HEK293 (cell line): ENCODE measurements around the gene PHACTR3.

Source experiments
- MYNN ChIP-seq: fragments of 450-650 bp; formaldehyde crosslinking; IDR thresholded peaks from 2 replicates; pipeline ENCODE4 v1.5.1; 2016; ENCODE audit warnings: missing biosample characterization, missing genetic modification characterization, borderline replicate concordance
- ZNF132 ChIP-seq: fragments of 450-650 bp; formaldehyde crosslinking; IDR thresholded peaks from 2 replicates; pipeline ENCODE4 v1.5.1; 2017; ENCODE audit warnings: missing biosample characterization, missing genetic modification characterization, borderline replicate concordance
- ZNF146 ChIP-seq: fragments of 450-650 bp; formaldehyde crosslinking; IDR thresholded peaks from 2 replicates; pipeline ENCODE4 v1.5.1; 2016; ENCODE audit warnings: missing biosample characterization, missing genetic modification characterization
- ZNF23 ChIP-seq: fragments of 450-650 bp; formaldehyde crosslinking; IDR thresholded peaks from 2 replicates; pipeline ENCODE4 v1.5.1; 2016; ENCODE audit warnings: missing biosample characterization, missing genetic modification characterization, borderline replicate concordance
- ZNF558 ChIP-seq: fragments of 450-650 bp; formaldehyde crosslinking; IDR thresholded peaks from 2 replicates; pipeline ENCODE4 v1.5.1; 2016; ENCODE audit warnings: missing biosample characterization, missing genetic modification characterization
- ZNF660 ChIP-seq: fragments of 450-650 bp; IDR thresholded peaks from 2 replicates; pipeline ENCODE4 v1.5.1; 2018; ENCODE audit warnings: missing biosample characterization, mild to moderate bottlenecking, missing genetic modification characterization
- TF ChIP-seq, protein P1 (sequence below): fragments of 450-650 bp; formaldehyde crosslinking; IDR thresholded peaks from 2 replicates; pipeline ENCODE4 v1.5.1; 2016; ENCODE audit warnings: missing biosample characterization, missing genetic modification characterization
- TF ChIP-seq, protein P2 (sequence below): fragments of 450-650 bp; formaldehyde crosslinking; IDR thresholded peaks from 2 replicates; pipeline ENCODE4 v1.5.1; 2016; ENCODE audit warnings: missing biosample characterization, missing genetic modification characterization

DNA sequence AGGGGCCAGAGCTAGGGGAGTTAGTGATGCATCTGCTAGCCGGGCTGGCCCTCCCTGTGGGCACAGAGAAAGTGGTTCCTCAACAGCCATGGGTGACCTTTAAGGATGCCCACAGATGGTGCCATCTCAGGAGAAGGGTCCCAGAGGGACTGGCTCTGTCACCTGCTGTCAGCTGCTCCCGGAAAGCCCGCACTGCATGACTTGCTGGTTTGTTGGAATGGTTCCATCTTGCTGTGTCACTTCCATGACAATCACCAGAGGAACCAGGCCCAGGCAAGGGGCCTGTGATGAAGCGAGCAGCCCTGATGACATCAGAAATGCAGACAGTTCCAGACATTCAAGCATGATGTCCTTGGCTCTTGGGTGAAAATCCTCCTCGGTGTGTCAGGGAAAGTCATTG lies 125.2 kb downstream of the PHACTR3 start:
- TF ChIP-seq, protein P1, sequence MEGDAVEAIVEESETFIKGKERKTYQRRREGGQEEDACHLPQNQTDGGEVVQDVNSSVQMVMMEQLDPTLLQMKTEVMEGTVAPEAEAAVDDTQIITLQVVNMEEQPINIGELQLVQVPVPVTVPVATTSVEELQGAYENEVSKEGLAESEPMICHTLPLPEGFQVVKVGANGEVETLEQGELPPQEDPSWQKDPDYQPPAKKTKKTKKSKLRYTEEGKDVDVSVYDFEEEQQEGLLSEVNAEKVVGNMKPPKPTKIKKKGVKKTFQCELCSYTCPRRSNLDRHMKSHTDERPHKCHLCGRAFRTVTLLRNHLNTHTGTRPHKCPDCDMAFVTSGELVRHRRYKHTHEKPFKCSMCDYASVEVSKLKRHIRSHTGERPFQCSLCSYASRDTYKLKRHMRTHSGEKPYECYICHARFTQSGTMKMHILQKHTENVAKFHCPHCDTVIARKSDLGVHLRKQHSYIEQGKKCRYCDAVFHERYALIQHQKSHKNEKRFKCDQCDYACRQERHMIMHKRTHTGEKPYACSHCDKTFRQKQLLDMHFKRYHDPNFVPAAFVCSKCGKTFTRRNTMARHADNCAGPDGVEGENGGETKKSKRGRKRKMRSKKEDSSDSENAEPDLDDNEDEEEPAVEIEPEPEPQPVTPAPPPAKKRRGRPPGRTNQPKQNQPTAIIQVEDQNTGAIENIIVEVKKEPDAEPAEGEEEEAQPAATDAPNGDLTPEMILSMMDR (tag by site-specific recombination) = no peak
- no peak for TF ChIP-seq ZNF558 (tag by site-specific recombination)
- no peak for TF ChIP-seq ZNF23 (tag by site-specific recombination)
- TF ChIP-seq ZNF660 (tag by site-specific recombination) = no peak
- TF ChIP-seq MYNN = no peak
- no peak for TF ChIP-seq ZNF132 (tag by site-specific recombination)
- no peak for TF ChIP-seq ZNF146 (tag by site-specific recombination)
- TF ChIP-seq, protein P2, sequence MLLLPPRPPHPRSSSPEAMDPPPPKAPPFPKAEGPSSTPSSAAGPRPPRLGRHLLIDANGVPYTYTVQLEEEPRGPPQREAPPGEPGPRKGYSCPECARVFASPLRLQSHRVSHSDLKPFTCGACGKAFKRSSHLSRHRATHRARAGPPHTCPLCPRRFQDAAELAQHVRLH (tag by site-specific recombination) = no peak
